ENCODE results near the gene CMSS1. TPM values are rescaled to one million over a fixed set of nuclear protein-coding genes. Genes with fewer than 3 reads are reported as not detected.

The CMSS1 gene
- total and polyA plus RNA-seq, 2 donors (not counting 1 experiment from before 2014, with no cell fraction given): 7.3 to 22.8 TPM

DNA sequence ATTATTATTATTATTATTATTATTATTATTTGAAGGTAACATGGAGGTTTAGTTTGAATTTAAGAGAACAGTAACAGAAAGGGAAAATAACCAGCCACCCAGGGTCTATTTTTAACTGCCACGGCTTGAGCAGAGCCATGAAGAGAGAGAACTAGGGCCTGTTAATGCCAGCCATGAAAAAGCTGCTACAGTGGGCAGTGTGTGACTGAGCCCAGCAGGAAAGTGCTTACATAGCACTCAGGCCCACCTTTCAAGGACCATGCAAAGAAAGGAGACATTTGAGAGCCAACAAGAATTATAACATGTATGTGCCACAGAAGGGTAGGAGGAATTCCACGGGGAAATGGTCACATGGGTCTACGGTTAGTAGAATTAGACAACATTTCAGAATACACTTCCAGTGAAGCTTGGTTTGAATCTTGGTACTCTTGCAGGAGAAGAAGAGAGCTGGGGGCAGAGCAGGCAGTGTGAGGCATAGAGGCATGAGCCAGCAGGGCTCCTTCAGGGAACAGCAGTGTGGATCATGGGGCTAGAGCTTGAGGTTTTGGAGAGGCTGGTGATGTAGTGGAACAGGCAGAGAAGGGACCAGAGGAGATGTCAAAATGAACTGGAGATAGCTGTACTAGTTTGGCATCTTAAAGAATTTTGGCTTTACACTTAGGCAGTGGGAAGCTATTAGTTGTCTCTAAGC, 140.7 kb downstream of the CMSS1 start:
- Histone ChIP-seq H2AFZ (ENCODE audit: insufficient read depth, low read depth, low read length, poor library complexity, severe bottlenecking) (no peak overlapping the region), H4K20me1 (ENCODE audit: control insufficient read depth, insufficient read depth, low read length, poor library complexity, severe bottlenecking) (no peaks in the 10 kb centered on the region), H3K27ac (ENCODE audit: low read length in 2 of 2) (no peak overlapping the region), H3K36me3 (replicated peaks in 1 of 2; ENCODE audit: control extremely low read depth in 1 of 2, control insufficient read depth in 1 of 2, extremely low read depth in 1 of 2, insufficient read depth in 2 of 2, low read length in 1 of 2) (no peaks in the 10 kb centered on the region), H3K4me1 (ENCODE audit: control insufficient read depth in 2 of 2, insufficient read depth in 2 of 2, low read length in 2 of 2) (no peaks in the 10 kb centered on the region), H3K4me2 (replicated peaks; ENCODE audit: low read depth, low read length, poor library complexity, severe bottlenecking) (no peak overlapping the region), H3K4me3 (ENCODE audit: control extremely low read depth in 1 of 5, extremely low read depth in 1 of 5, insufficient read depth in 1 of 5, low read depth in 2 of 5, low read length in 4 of 5) (no peak overlapping the region), H3K27me3 (replicated peaks in 1 of 4; ENCODE audit: control extremely low read depth in 1 of 4, control insufficient read depth in 3 of 4, insufficient read depth in 4 of 4, low read length in 3 of 4) (no peaks in the 10 kb centered on the region), H3K9ac (ENCODE audit: low read length) (no peak overlapping the region), H3K9me3 (ENCODE audit: control extremely low read depth in 1 of 3, control insufficient read depth in 2 of 3, insufficient read depth in 1 of 3, low read length in 2 of 3) (no peaks in the 10 kb centered on the region), H3K79me2 (ENCODE audit: control insufficient read depth, insufficient read depth, low read length) (no peaks in the 10 kb centered on the region)
- Mint-ChIP-seq H3K27me3 (no peaks in the 10 kb centered on the region), H3K9me3 (ENCODE audit: insufficient read depth) (no peaks in the 10 kb centered on the region), H3K27ac (no peak overlapping the region), H3K4me3 (no peak overlapping the region), H3K4me1 (peaks cover 23% of the 10 kb centered on the region)
- ATAC-seq (ENCODE audit: low read depth) (no peak), DNase-seq (no peak)
- intact Hi-C loops (cut with micrococcal nuclease): no loop called here
- TF ChIP-seq EZH2 (IDR thresholded peaks at IDR 0.05; ENCODE audit: borderline replicate concordance, insufficient read depth, low read depth, low read length, poor library complexity, severe bottlenecking): no peak
- TF ChIP-seq, protein P1, sequence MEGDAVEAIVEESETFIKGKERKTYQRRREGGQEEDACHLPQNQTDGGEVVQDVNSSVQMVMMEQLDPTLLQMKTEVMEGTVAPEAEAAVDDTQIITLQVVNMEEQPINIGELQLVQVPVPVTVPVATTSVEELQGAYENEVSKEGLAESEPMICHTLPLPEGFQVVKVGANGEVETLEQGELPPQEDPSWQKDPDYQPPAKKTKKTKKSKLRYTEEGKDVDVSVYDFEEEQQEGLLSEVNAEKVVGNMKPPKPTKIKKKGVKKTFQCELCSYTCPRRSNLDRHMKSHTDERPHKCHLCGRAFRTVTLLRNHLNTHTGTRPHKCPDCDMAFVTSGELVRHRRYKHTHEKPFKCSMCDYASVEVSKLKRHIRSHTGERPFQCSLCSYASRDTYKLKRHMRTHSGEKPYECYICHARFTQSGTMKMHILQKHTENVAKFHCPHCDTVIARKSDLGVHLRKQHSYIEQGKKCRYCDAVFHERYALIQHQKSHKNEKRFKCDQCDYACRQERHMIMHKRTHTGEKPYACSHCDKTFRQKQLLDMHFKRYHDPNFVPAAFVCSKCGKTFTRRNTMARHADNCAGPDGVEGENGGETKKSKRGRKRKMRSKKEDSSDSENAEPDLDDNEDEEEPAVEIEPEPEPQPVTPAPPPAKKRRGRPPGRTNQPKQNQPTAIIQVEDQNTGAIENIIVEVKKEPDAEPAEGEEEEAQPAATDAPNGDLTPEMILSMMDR (IDR thresholded peaks at IDR 0.05): no peak
- CTCF ChIA-PET: no interaction called here
- WGBS (ENCODE audit: insufficient coverage): 89% methylated on average over 2 of the region's 3 CpGs
- POLR2A ChIA-PET: interaction anchor here (0.6 kb wide), 1 partner anchor 106 kb away, joined by 4 read pairs; no protein-coding TSS in a partner anchor

DNA sequence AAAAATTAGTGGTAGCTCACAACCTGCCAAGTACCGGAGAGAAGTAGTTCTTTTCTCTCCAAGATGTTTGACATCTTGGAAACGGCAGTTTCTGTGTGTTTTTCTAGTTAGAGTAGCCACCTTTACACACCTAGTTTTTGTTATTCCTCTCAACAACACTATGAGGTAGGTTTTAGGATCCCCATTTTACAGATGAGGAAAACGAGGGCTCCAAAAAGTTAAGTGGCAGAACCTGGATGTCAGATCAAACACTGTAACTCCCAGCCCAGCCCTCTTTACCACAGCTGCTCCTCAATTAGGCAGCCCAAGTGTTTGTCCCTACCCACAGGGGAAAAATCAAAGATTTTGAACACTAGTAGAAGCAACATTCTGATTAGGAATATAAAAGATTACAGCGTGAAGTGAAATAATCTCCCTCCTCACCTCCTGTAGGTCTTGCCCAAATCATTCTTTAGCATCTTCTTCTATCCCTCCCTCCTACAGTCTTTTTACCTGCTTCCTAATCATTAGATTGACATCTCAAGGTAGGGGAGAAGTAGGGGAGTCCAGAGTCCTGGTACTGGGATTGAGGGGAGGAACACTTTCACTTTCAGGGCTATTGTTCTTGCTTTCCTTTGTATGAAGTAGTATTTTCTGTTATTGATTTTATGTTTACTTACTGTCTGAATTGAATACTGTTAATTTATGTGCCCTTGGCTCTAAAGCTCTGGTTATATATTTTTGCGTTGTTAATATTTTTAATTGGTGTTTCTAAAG, 142.6 kb downstream of the CMSS1 start:
- H3K9me3 ChIP-seq (ENCODE audit: control extremely low read depth in 1 of 3, control insufficient read depth in 2 of 3, insufficient read depth in 1 of 3, low read length in 2 of 3): no peaks in the 10 kb centered on the region
- 50% methylated on average over 2 of the region's 5 CpGs for WGBS (ENCODE audit: insufficient coverage)
- H3K79me2 ChIP-seq (ENCODE audit: control insufficient read depth, insufficient read depth, low read length): no peaks in the 10 kb centered on the region
- Mint-ChIP-seq H3K4me3 (no peak overlapping the region), H3K4me1 (peaks cover 17% of the 10 kb centered on the region), H3K9me3 (ENCODE audit: insufficient read depth) (no peaks in the 10 kb centered on the region), H3K27me3 (no peaks in the 10 kb centered on the region), H3K27ac (no peak overlapping the region)
- intact Hi-C loops (cut with micrococcal nuclease): no loop called here
- no peak overlapping the region for H3K4me3 ChIP-seq (ENCODE audit: control extremely low read depth in 1 of 5, extremely low read depth in 1 of 5, insufficient read depth in 1 of 5, low read depth in 2 of 5, low read length in 4 of 5)
- H3K4me1 ChIP-seq (ENCODE audit: control insufficient read depth in 2 of 2, insufficient read depth in 2 of 2, low read length in 2 of 2): no peaks in the 10 kb centered on the region
- no peaks in the 10 kb centered on the region for H3K36me3 ChIP-seq (replicated peaks in 1 of 2; ENCODE audit: control extremely low read depth in 1 of 2, control insufficient read depth in 1 of 2, extremely low read depth in 1 of 2, insufficient read depth in 2 of 2, low read length in 1 of 2)
- ChIA-PET POLR2A (no interaction called here), CTCF (interaction anchor here (1.2 kb wide), 1 partner anchor 108 kb away, joined by 3 read pairs; no protein-coding TSS in a partner anchor)
- H4K20me1 ChIP-seq (ENCODE audit: control insufficient read depth, insufficient read depth, low read length, poor library complexity, severe bottlenecking): no peaks in the 10 kb centered on the region
- DNase-seq (no peak), ATAC-seq (ENCODE audit: low read depth) (no peak)
- no peaks in the 10 kb centered on the region for H3K27me3 ChIP-seq (replicated peaks in 1 of 4; ENCODE audit: control extremely low read depth in 1 of 4, control insufficient read depth in 3 of 4, insufficient read depth in 4 of 4, low read length in 3 of 4)
- no peak overlapping the region for H2AFZ ChIP-seq (ENCODE audit: insufficient read depth, low read depth, low read length, poor library complexity, severe bottlenecking)
- TF ChIP-seq, protein P1 (IDR thresholded peaks at IDR 0.05): no peak
- no peak for TF ChIP-seq EZH2 (IDR thresholded peaks at IDR 0.05; ENCODE audit: borderline replicate concordance, insufficient read depth, low read depth, low read length, poor library complexity, severe bottlenecking)
- no peak overlapping the region for H3K27ac ChIP-seq (ENCODE audit: low read length in 2 of 2)
- no peak overlapping the region for H3K9ac ChIP-seq (ENCODE audit: low read length)
- no peak overlapping the region for H3K4me2 ChIP-seq (replicated peaks; ENCODE audit: low read depth, low read length, poor library complexity, severe bottlenecking)

Measured in B cell (primary cell).